HFFc6 (cell line): Measurements from ENCODE around the gene CLEC16A. TPM values are rescaled to one million over a fixed set of nuclear protein-coding genes. Genes with fewer than 3 reads are reported as not detected.

Experiments used
- DNase-seq: peaks from one replicate; pipeline ENCODE4 v3.0.0-alpha.2; 2018
- H3K27ac Mint-ChIP-seq: 2 replicates; pipeline ENCODE4 v1.8.0; 2020; ENCODE audit warnings: mild to moderate bottlenecking, mixed read lengths
- H3K27me3 Mint-ChIP-seq: 2 replicates; pipeline ENCODE4 v1.8.0; 2021; ENCODE audit warnings: mild to moderate bottlenecking, moderate library complexity, mixed read lengths; ENCODE audit not compliant: insufficient read depth
- H3K36me3 Mint-ChIP-seq: 2 replicates; pipeline ENCODE4 v1.8.0; 2021; ENCODE audit warnings: low read depth, mixed read lengths
- H3K4me1 Mint-ChIP-seq: 2 replicates; pipeline ENCODE4 v1.8.0; 2020; ENCODE audit warnings: low read depth, mixed read lengths
- H3K4me3 Mint-ChIP-seq: 2 replicates; pipeline ENCODE4 v1.8.0; 2020; ENCODE audit warnings: mild to moderate bottlenecking, moderate library complexity, mixed read lengths
- H3K9me3 Mint-ChIP-seq: 2 replicates; pipeline ENCODE4 v1.8.0; 2020; ENCODE audit warnings: mild to moderate bottlenecking, mixed read lengths
- total RNA-seq, 6 experiments: library from RNA; stranded (reverse); fragmentation: NEBNext Ultra II Directional; extraction: Animal tissue kit (Norgen Biotek cat#: 25700); gene quantifications; 2 replicates in 1 of 6; 3 replicates in 5 of 6; pipeline ENCODE4 v1.2.3, GENCODE V29; 2021
- TF ChIP-seq, protein P1 (sequence below): fragments of 200-600 bp; sonication (generic); IDR thresholded peaks from 2 replicates; pipeline ENCODE4 v1.5.0; 2021; ENCODE audit warnings: antibody characterized with exemption, mild to moderate bottlenecking

Gene CLEC16A
- total RNA-seq, 6 experiments from 2014 or later, result 19.4 to 23.2 (median 21.2) TPM

GRCh38 chr16:10971560-10971961 is 27.2 kb downstream of the CLEC16A start:
- Mint-ChIP-seq H3K4me3 (peak overlapping the region; percentile 16; the same call in 1 of the 2 replicates), H3K4me1 (peaks cover 31% of the 10 kb centered on the region), H3K27ac (peak overlapping the region; percentile 20; the same call in 1 of the 2 replicates), H3K27me3 (peaks cover 3% of the 10 kb centered on the region), H3K36me3 (no peaks in the 10 kb centered on the region; the same call in none of the 2 replicates), H3K9me3 (no peaks in the 10 kb centered on the region)
- peak; percentile 93 for DNase-seq
- TF ChIP-seq, protein P1, sequence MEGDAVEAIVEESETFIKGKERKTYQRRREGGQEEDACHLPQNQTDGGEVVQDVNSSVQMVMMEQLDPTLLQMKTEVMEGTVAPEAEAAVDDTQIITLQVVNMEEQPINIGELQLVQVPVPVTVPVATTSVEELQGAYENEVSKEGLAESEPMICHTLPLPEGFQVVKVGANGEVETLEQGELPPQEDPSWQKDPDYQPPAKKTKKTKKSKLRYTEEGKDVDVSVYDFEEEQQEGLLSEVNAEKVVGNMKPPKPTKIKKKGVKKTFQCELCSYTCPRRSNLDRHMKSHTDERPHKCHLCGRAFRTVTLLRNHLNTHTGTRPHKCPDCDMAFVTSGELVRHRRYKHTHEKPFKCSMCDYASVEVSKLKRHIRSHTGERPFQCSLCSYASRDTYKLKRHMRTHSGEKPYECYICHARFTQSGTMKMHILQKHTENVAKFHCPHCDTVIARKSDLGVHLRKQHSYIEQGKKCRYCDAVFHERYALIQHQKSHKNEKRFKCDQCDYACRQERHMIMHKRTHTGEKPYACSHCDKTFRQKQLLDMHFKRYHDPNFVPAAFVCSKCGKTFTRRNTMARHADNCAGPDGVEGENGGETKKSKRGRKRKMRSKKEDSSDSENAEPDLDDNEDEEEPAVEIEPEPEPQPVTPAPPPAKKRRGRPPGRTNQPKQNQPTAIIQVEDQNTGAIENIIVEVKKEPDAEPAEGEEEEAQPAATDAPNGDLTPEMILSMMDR, result peak; percentile 94

GRCh38 chr16:10972108-10972818 is 27.9 kb downstream of the CLEC16A start:
- Mint-ChIP-seq H3K27me3 (peaks cover 3% of the 10 kb centered on the region), H3K4me3 (no peak overlapping the region), H3K36me3 (no peaks in the 10 kb centered on the region; the same call in none of the 2 replicates), H3K4me1 (peaks cover 31% of the 10 kb centered on the region), H3K27ac (peak overlapping the region; percentile 56), H3K9me3 (no peaks in the 10 kb centered on the region)
- no peak for DNase-seq
- TF ChIP-seq, protein P1, result no peak

GRCh38 chr16:10972819-10973464 is 28.6 kb downstream of the CLEC16A start:
- Mint-ChIP-seq H3K27me3 (peaks cover 3% of the 10 kb centered on the region), H3K36me3 (no peaks in the 10 kb centered on the region; the same call in none of the 2 replicates), H3K9me3 (no peaks in the 10 kb centered on the region), H3K27ac (no peak overlapping the region), H3K4me1 (peaks cover 31% of the 10 kb centered on the region), H3K4me3 (no peak overlapping the region)
- DNase-seq, result no peak
- TF ChIP-seq, protein P1, result no peak

GRCh38 chr16:10976634-10977033 is 32.3 kb downstream of the CLEC16A start:
- Mint-ChIP-seq H3K27ac (no peak overlapping the region), H3K4me1 (peaks cover 34% of the 10 kb centered on the region)
- no peak for DNase-seq

DNA sequence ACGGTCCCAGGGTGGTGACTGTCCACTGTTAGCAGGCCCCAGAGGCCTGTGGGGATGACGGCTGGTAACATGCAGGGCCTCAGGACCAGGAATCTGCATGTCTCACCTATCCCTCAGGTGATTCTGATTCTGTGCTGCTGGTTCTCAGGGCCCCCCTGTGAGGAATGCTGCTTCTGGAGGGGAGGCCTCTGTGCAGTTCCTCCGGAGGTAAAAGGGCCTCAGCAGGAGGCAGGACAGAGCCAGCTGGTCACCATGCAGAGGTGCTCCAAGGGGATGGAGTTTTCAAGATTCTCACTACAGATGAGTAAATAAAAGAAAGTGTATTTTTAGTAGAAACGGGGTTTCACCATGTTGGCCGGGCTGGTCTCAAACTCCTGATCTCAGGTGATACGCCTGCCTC is 33.8 kb downstream of the CLEC16A start:
- TF ChIP-seq, protein P1, result no peak
- Mint-ChIP-seq H3K4me1 (peaks cover 20% of the 10 kb centered on the region), H3K27me3 (no peaks in the 10 kb centered on the region; the same call in 1 of the 2 replicates), H3K4me3 (no peak overlapping the region), H3K9me3 (no peaks in the 10 kb centered on the region), H3K27ac (no peak overlapping the region), H3K36me3 (0 out of 2 replicates have a peak, but pooled peaks cover 4% of the 10 kb centered on the region)
- DNase-seq, result no peak

More at GRCh38 chr16:10976634-10977033, 32.3 kb downstream of the CLEC16A start:
- H3K27me3 Mint-ChIP-seq, result no peaks in the 10 kb centered on the region; the same call in 1 of the 2 replicates
- no peaks in the 10 kb centered on the region for H3K9me3 Mint-ChIP-seq
- no peak overlapping the region for H3K4me3 Mint-ChIP-seq
- TF ChIP-seq, protein P1, result no peak
- H3K36me3 Mint-ChIP-seq, result no peaks in the 10 kb centered on the region; the same call in 1 of the 2 replicates
